NCI-H187 treated with DMSO at 0.1 percent for 48 hours (cell line): Measurements from ENCODE around the gene HOXC6.
"Not testable (repeated sequence)": the region's sequence is repeated elsewhere in the genome, so short reads cannot be mapped to it uniquely, and the experiment has no call there.

Source experiments
- DNase-seq: peaks from one replicate; lab custom pipeline; 2025; lab: John Stamatoyannopoulos, UW

Gene HOXC6

GRCh38 chr12:54030889-54031471 is 2.7 kb downstream of the HOXC6 start:
- DNase-seq, result no peak

GRCh38 chr12:54031480-54031879 is 3.2 kb downstream of the HOXC6 start:
- DNase-seq, result no peak

- DNase-seq, result no peak
These were observed 3.9 kb downstream of the HOXC6 start for GRCh38 chr12:54032086-54032619.

GRCh38 chr12:54032627-54033100 is 4.4 kb downstream of the HOXC6 start, which contains the start of gene HOXC5:
Gene HOXC5, plus strand, starts transcription at chr12:54033050. Its CDS starts 73 bp downstream, at chr12:54033123.
- DNase-seq, result peak; percentile 64

GRCh38 chr12:54033106-54033979 is 5.1 kb downstream of the HOXC6 start:
- DNase-seq, result no peak

- DNase-seq, result no peak
These were observed 5.9 kb downstream of the HOXC6 start for GRCh38 chr12:54033980-54034784.

GRCh38 chr12:54034785-54035310 is 6.6 kb downstream of the HOXC6 start:
- DNase-seq, result no peak

- DNase-seq, result no peak
These were observed 7.5 kb downstream of the HOXC6 start for GRCh38 chr12:54035568-54036264.

- DNase-seq, result peak; percentile 61
These were observed 8.6 kb downstream of the HOXC6 start for GRCh38 chr12:54036620-54037359.

GRCh38 chr12:54037360-54038283 is 9.4 kb downstream of the HOXC6 start:
- no peak for DNase-seq

GRCh38 chr12:54038284-54038870 is 10.1 kb downstream of the HOXC6 start:
- no peak for DNase-seq

- DNase-seq, result no peak
These were observed 10.7 kb downstream of the HOXC6 start for GRCh38 chr12:54038871-54039414.

GRCh38 chr12:54039417-54040147 is 11.3 kb downstream of the HOXC6 start:
- no peak for DNase-seq

- no peak for DNase-seq
These were observed 11.9 kb downstream of the HOXC6 start for GRCh38 chr12:54040148-54040494.

GRCh38 chr12:54040648-54041047 is 12.4 kb downstream of the HOXC6 start:
- no peak for DNase-seq

GRCh38 chr12:54041097-54041690 is 13.0 kb downstream of the HOXC6 start:
- no peak for DNase-seq

- DNase-seq, result not testable (repeated sequence)
These were observed 13.8 kb downstream of the HOXC6 start for GRCh38 chr12:54042033-54042432.
